Endothelial cell of umbilical vein (primary cell): Measurements from ENCODE around the gene EFHC1. TPM values are rescaled to one million over a fixed set of nuclear protein-coding genes. Genes with fewer than 3 reads are reported as not detected.

Experiments
- BruUV-seq: library from RNA; stranded (reverse); fragments of 400-500 nt; replicated peaks from 2 replicates; lab custom pipeline; 2021; lab: Mats Ljungman, UMichigan
- CTCF ChIA-PET: fragments of 300-600, 350-600 bp; sonication (Branson Sonifier 250); formaldehyde crosslinking; loops from one replicate; lab custom pipeline; 2021; ENCODE audit warnings: antibody characterized with exemption, inconsistent platforms; lab: Charles Lee
- POLR2A ChIA-PET: fragments of 300-600, 350-600 bp; sonication (Branson Sonifier 250); formaldehyde crosslinking; loops from one replicate; lab custom pipeline; 2021; ENCODE audit warnings: antibody characterized with exemption, inconsistent platforms; lab: Charles Lee
- DNase-seq: peaks from one replicate; pipeline ENCODE4 v3.0.0-alpha.2; 2011; ENCODE audit warnings: low read depth, low spot score
- FAIRE-seq: peaks from 2 replicates; lab custom pipeline; 2011; peaks lifted over from hg19 to GRCh38; lab: Jason Lieb, UNC
- H2AFZ ChIP-seq: 2 replicates; pipeline ENCODE4 v1.6.0; 2012; ENCODE audit warnings: low read depth, low read length, control low read depth, inconsistent platforms
- H3K27ac ChIP-seq: 2 replicates; pipeline ENCODE4 v1.5.1; 2011; ENCODE audit warnings: low read depth, mild to moderate bottlenecking, control low read depth, low read length, moderate library complexity; ENCODE audit not compliant: insufficient read depth
- H3K27me3 ChIP-seq, 2 experiments: 2 replicates each; pipeline versions ENCODE4 v1.6.0 to v1.6.1; 2011; ENCODE audit warnings: low read length in 2 of 2, mixed read lengths in 1 of 2; ENCODE audit not compliant: control insufficient read depth in 2 of 2, insufficient read depth in 2 of 2
- H3K36me3 ChIP-seq, 2 experiments: 2 replicates in 1 of 2; 3 replicates in 1 of 2; pipeline ENCODE4 v1.5.1; 2011; ENCODE audit warnings: low read length in 2 of 2, mild to moderate bottlenecking in 1 of 2, moderate library complexity in 1 of 2; ENCODE audit not compliant: control insufficient read depth in 2 of 2, insufficient read depth in 2 of 2; ENCODE audit errors: extremely low read depth in 1 of 2
- H3K4me1 ChIP-seq: 3 replicates; pipeline ENCODE4 v1.5.1; 2011; ENCODE audit warnings: mild to moderate bottlenecking, low read length; ENCODE audit not compliant: control insufficient read depth, insufficient read depth; ENCODE audit errors: extremely low read depth
- H3K4me2 ChIP-seq: 2 replicates; pipeline ENCODE4 v1.6.1; 2011; ENCODE audit warnings: low read length, control low read depth, mixed read lengths; ENCODE audit not compliant: insufficient read depth
- H3K4me3 ChIP-seq, 3 experiments: fragments of 200-600 bp in 1 of 3; sonication (generic), shearing (Covaris generic) in 1 of 3; replicated peaks in 1 of 3; 2 replicates each; pipeline ENCODE4 v1.5.1; 2011 to 2016; ENCODE audit warnings: control low read depth in 3 of 3, low read length in 3 of 3, mild to moderate bottlenecking in 2 of 3, inconsistent platforms in 1 of 3, low read depth in 1 of 3, moderate library complexity in 1 of 3; ENCODE audit not compliant: insufficient read depth in 1 of 3
- H3K79me2 ChIP-seq: 2 replicates; pipeline ENCODE4 v1.6.0; 2012; ENCODE audit warnings: low read length, inconsistent platforms; ENCODE audit not compliant: control insufficient read depth, insufficient read depth
- H3K9ac ChIP-seq: replicated peaks from 2 replicates; pipeline ENCODE3; 2011; ENCODE audit warnings: low read length, control low read depth; ENCODE audit not compliant: insufficient read depth; ENCODE audit errors: extremely low read depth
- H3K9me1 ChIP-seq: replicated peaks from 3 replicates; pipeline ENCODE4 v1.6.0; 2011; ENCODE audit warnings: mild to moderate bottlenecking, low read length; ENCODE audit not compliant: control insufficient read depth, insufficient read depth; ENCODE audit errors: extremely low read depth
- H3K9me3 ChIP-seq: replicated peaks from 2 replicates; pipeline ENCODE4 v1.5.1; 2012; ENCODE audit warnings: low read length, inconsistent platforms; ENCODE audit not compliant: control insufficient read depth, insufficient read depth
- H4K20me1 ChIP-seq: replicated peaks from 2 replicates; pipeline ENCODE3; 2011; ENCODE audit warnings: mild to moderate bottlenecking, low read length; ENCODE audit not compliant: control insufficient read depth, insufficient read depth; ENCODE audit errors: extremely low read depth
- EZH2 ChIP-seq: IDR thresholded peaks from 2 replicates; pipeline ENCODE4 v1.6.1; 2012; ENCODE audit warnings: borderline replicate concordance, low read depth, mild to moderate bottlenecking, moderate library complexity, low read length, inconsistent platforms; ENCODE audit not compliant: severe bottlenecking
- FOS ChIP-seq: IDR thresholded peaks from 2 replicates; pipeline ENCODE4 v1.6.1; 2011; ENCODE audit warnings: mild to moderate bottlenecking, low read length, moderate library complexity, borderline replicate concordance; ENCODE audit not compliant: insufficient read depth
- GATA2 ChIP-seq: IDR thresholded peaks from 2 replicates; pipeline ENCODE4 v1.7.0; 2011; ENCODE audit warnings: low read depth, mild to moderate bottlenecking, moderate library complexity, mixed read lengths, low read length; ENCODE audit not compliant: insufficient read length, insufficient read depth
- JUN ChIP-seq: IDR thresholded peaks from 2 replicates; pipeline ENCODE4 v1.6.1; 2011; ENCODE audit warnings: borderline replicate concordance, low read depth; ENCODE audit not compliant: insufficient read length, insufficient read depth
- MYC ChIP-seq: IDR thresholded peaks from one replicate; pipeline ENCODE4 v1.6.1; 2011; ENCODE audit warnings: mild to moderate bottlenecking, low read depth, low read length
- POLR2A ChIP-seq: IDR thresholded peaks from 2 replicates; pipeline ENCODE4 v1.6.1; 2012; ENCODE audit warnings: low read depth, mild to moderate bottlenecking, control low read depth, low read length
- POLR2AphosphoS5 ChIP-seq: IDR thresholded peaks from 2 replicates; pipeline ENCODE4 v1.6.1; 2012; ENCODE audit warnings: low read depth, mild to moderate bottlenecking, control low read depth, low read length, moderate library complexity; ENCODE audit not compliant: insufficient read depth
- dilution Hi-C: fragments of 300-500 bp; cut with MboI; formaldehyde crosslinking; loops from one replicate; pipeline ENCODE4 v1.15.0; 2019; ENCODE audit warnings: low sequenced_read_pairs; ENCODE audit not compliant: extremely low pct_ligation_motif_present
- intact Hi-C: fragments of 100-400 bp; cut with micrococcal nuclease; formaldehyde crosslinking; loops from one replicate; pipeline ENCODE4 v1.10.0; 2022
- polyA plus RNA-seq, 4 experiments: library from polyadenylated mRNA; depleted of rRNA in 3 of 4; stranded (reverse) in 3 of 4; unstranded in 1 of 4; fragments of >200 nt; gene quantifications; 2 replicates each; pipeline versions ENCODE4 v1.2.1 to v1.2.3, GENCODE V29; 2011 to 2012; ENCODE audit warnings: missing spikeins in 1 of 4
- total RNA-seq: library from RNA; stranded (reverse); gene quantifications from 2 replicates; pipeline ENCODE4 v1.2.3, GENCODE V29; 2021
- TF ChIP-seq, protein P1 (sequence below): IDR thresholded peaks from 2 replicates; pipeline ENCODE4 v1.6.1; 2011; ENCODE audit not compliant: insufficient read depth, insufficient read length
- TF ChIP-seq, protein P2 (sequence below), 2 donors: IDR thresholded peaks; 1 replicate in 1 of 2; 2 replicates in 1 of 2; pipeline ENCODE4 v1.5.1; 2011; ENCODE audit warnings: low read length in 2 of 2, mild to moderate bottlenecking in 2 of 2, moderate library complexity in 2 of 2, control low read depth in 1 of 2, inconsistent platforms in 1 of 2, low read depth in 1 of 2; ENCODE audit not compliant: insufficient read depth in 1 of 2; ENCODE audit errors: extremely low read depth in 1 of 2

Gene EFHC1
- total and polyA plus RNA-seq, 2 donors (not counting 3 experiments of a cell fraction or from before 2014, with no cell fraction given) = 14.6 to 17.6 TPM

DNA sequence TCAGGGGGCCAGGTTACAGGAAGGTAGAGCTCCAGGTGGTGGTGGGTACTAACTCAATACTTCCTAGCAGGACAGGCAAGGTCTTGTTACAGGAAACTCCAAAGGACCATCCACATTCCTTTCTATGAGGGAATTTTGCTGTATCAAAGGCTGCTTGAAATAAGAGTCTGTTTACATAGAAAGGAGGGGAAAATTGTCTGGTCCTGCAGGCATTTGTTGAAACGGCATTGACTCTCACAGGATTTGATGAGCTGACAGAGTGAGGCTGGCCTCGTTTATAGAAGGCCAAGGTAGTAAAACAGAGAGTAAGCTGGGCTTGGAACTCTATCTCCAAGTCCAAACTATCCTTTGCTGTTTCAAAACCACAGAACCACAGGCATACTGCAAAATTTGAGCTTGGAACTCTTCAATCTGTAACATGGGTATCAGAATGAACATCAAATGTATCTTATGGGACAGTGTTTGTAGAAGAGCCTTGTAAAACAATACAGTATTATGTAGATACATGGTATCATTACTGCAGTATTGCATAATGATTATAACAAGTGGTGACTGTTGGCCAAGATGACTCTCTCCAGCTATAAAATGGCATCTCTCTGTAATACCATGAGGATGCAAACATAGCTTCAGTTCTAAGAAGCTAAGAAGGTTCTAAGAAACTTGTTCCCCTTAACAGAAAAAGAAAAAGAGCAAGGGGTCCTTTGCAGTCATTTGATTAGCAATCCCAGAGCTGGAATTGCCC lies 95.2 kb downstream of the EFHC1 start:
- dilution Hi-C loops = no loop called here

More for the DNA sequence above, 95.2 kb downstream of the EFHC1 start:
- Histone ChIP-seq H3K4me1 (peaks cover 76% of the 10 kb centered on the region), H2AFZ (no peak overlapping the region), H4K20me1 (no peaks in the 10 kb centered on the region), H3K4me2 (no peak overlapping the region), H3K27ac (no peak overlapping the region), H3K9me3 (no peaks in the 10 kb centered on the region), H3K79me2 (peaks cover 36% of the 10 kb centered on the region), H3K36me3 (peaks cover 13 to 15% of the 10 kb centered on the region in 2 experiments), H3K9me1 (no peaks in the 10 kb centered on the region), H3K27me3 (no peaks in the 10 kb centered on the region), H3K4me3 (no peak overlapping the region), H3K9ac (no peak overlapping the region)
- TF ChIP-seq, protein P1, sequence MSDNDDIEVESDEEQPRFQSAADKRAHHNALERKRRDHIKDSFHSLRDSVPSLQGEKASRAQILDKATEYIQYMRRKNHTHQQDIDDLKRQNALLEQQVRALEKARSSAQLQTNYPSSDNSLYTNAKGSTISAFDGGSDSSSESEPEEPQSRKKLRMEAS = no peak
- no peak for TF ChIP-seq GATA2
- TF ChIP-seq, protein P2, sequence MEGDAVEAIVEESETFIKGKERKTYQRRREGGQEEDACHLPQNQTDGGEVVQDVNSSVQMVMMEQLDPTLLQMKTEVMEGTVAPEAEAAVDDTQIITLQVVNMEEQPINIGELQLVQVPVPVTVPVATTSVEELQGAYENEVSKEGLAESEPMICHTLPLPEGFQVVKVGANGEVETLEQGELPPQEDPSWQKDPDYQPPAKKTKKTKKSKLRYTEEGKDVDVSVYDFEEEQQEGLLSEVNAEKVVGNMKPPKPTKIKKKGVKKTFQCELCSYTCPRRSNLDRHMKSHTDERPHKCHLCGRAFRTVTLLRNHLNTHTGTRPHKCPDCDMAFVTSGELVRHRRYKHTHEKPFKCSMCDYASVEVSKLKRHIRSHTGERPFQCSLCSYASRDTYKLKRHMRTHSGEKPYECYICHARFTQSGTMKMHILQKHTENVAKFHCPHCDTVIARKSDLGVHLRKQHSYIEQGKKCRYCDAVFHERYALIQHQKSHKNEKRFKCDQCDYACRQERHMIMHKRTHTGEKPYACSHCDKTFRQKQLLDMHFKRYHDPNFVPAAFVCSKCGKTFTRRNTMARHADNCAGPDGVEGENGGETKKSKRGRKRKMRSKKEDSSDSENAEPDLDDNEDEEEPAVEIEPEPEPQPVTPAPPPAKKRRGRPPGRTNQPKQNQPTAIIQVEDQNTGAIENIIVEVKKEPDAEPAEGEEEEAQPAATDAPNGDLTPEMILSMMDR (IDR thresholded peaks at IDR 0.05; ENCODE audit: extremely low read depth in 1 of 2, insufficient read depth in 1 of 2, low read depth in 1 of 2, low read length in 2 of 2) = no peak
- TF ChIP-seq MYC = no peak
- TF ChIP-seq FOS = no peak
- no peak for TF ChIP-seq EZH2
- no peak for TF ChIP-seq POLR2A
- no peak for TF ChIP-seq POLR2AphosphoS5
- TF ChIP-seq JUN = no peak
- FAIRE-seq = no peak
- ChIA-PET CTCF (interaction anchor here (0.9 to 2.0 kb wide), 6 partner anchors 9 to 99 kb away, joined by 3 to 6 read pairs (median 3); partner anchors contain the start of gene TRAM2), POLR2A (no interaction called here)
- DNase-seq = no peak
- intact Hi-C loops = loop anchor here (10.0 kb wide), 1 partner anchor 479 kb away; the partner anchor contains the start of gene GSTA4
- no TSS peak for BruUV-seq
